Stomach (tissue), 9 donors: Measurements from ENCODE around the gene KIR3DL2. TPM values are rescaled to one million over a fixed set of nuclear protein-coding genes. Genes with fewer than 3 reads are reported as not detected.
"Not testable (repeated sequence)": the region's sequence is repeated elsewhere in the genome, so short reads cannot be mapped to it uniquely, and the experiment has no call there.

Experiments
- DNase-seq, 2 donors: peaks; one replicate each; pipeline versions ENCODE4 v3.0.0 to v3.0.0-alpha.2; 2013 to 2019
- H3K27ac ChIP-seq, 5 donors: fragments of 200-600 bp in 4 of 5; sonication (generic) in 4 of 5; one replicate each; pipeline ENCODE4 v1.5.1; 2013 to 2019; ENCODE audit warnings: mild to moderate bottlenecking in 1 of 5, moderate library complexity in 1 of 5
- H3K27me3 ChIP-seq, 3 donors: fragments of 200-600 bp; sonication (generic); one replicate each; pipeline ENCODE4 v1.5.1; 2017 to 2019; ENCODE audit warnings: mixed run types in 1 of 3
- H3K36me3 ChIP-seq, 4 donors: fragments of 200-600 bp; sonication (generic); 1 replicate in 3 of 4; 2 replicates in 1 of 4; pipeline ENCODE4 v1.5.1; 2016 to 2019
- H3K4me1 ChIP-seq, 4 donors: fragments of 200-600 bp; sonication (generic); one replicate each; pipeline ENCODE4 v1.5.1; 2016 to 2019
- H3K4me3 ChIP-seq, 4 donors: fragments of 200-600 bp; sonication (generic) in 3 of 4; one replicate each; pipeline ENCODE4 v1.5.1; 2016 to 2019; ENCODE audit warnings: mild to moderate bottlenecking in 1 of 4
- H3K9me3 ChIP-seq, 4 donors: fragments of 200-600 bp; sonication (generic); one replicate each; pipeline ENCODE4 v1.5.1; 2016 to 2019
- CTCF ChIP-seq, 7 experiments: fragments of 450-650 bp in 4 of 7; fragments of 200-600 bp in 3 of 7; sonication (generic) in 3 of 7; IDR thresholded peaks; one replicate each; pipeline ENCODE4 v1.5.1; 2016 to 2019; ENCODE audit warnings: antibody characterized with exemption in 7 of 7, control low read depth in 2 of 7, mild to moderate bottlenecking in 1 of 7
- EP300 ChIP-seq: sonication (generic); formaldehyde crosslinking; IDR thresholded peaks from one replicate; pipeline ENCODE4 v1.6.1; 2017; ENCODE audit warnings: antibody characterized with exemption
- POLR2A ChIP-seq, 4 donors: fragments of 450-650 bp; IDR thresholded peaks; one replicate each; pipeline ENCODE4 v1.6.1; 2016; ENCODE audit warnings: antibody characterized with exemption in 4 of 4, control low read depth in 2 of 4, mild to moderate bottlenecking in 1 of 4, moderate library complexity in 1 of 4
- POLR2AphosphoS5 ChIP-seq, 3 donors: sonication (generic); formaldehyde crosslinking; IDR thresholded peaks; one replicate each; pipeline ENCODE4 v1.6.1; 2016; ENCODE audit warnings: antibody characterized with exemption in 3 of 3
- WGBS, 5 donors: extraction: QIAGEN DNeasy Blood & Tissue Kit in 3 of 5; methylation state at CpG; one replicate each; pipeline versions ENCODE4 v1.1.5 to v1.1.7; 2013 to 2018; 5-methylcytosine and 5-hydroxymethylcytosine counted together
- intact Hi-C: fragments of 100-400 bp; cut with DNase I; formaldehyde crosslinking; loops from one replicate; pipeline ENCODE4 v1.15.1; 2023; ENCODE audit warnings: low total_unique reads
- polyA plus RNA-seq, 3 donors: library from polyadenylated mRNA; stranded (reverse); fragments of 200-250 nt; gene quantifications; one replicate each; pipeline ENCODE4 v1.2.3, GENCODE V29; 2013
- total RNA-seq, 5 donors: library from RNA; depleted of rRNA; stranded (reverse); fragments of >200 nt; gene quantifications; one replicate each; pipeline versions ENCODE4 v1.1.0 to v1.2.3, GENCODE V29; 2014 to 2016
- donor health status: healthy with polysubstance abuse.
- donor health status: Bipolar disorder and iron deficiency.
- donor health status: healthy.

Gene KIR3DL2
- total and polyA plus RNA-seq, 8 donors = not detected

- no peak overlapping the region for H3K27ac ChIP-seq
- no peaks in the 10 kb centered on the region for H3K4me1 ChIP-seq
- 76 to 89% (median 80%) methylated on average over 7 to 9 of the region's 9 CpGs for WGBS, 5 donors
- H3K36me3 ChIP-seq = no peaks in the 10 kb centered on the region
- no peak for TF ChIP-seq POLR2A (IDR thresholded peaks at IDR 0.05)
- TF ChIP-seq CTCF (IDR thresholded peaks at IDR 0.05) = no peak
- no peak for TF ChIP-seq POLR2AphosphoS5 (IDR thresholded peaks at IDR 0.05)
- no peak for TF ChIP-seq EP300
- intact Hi-C loops = no loop called here
- DNase-seq = no peak
- peaks cover 0 to 51% (median 13%) of the 10 kb centered on the region in 3 donors for H3K27me3 ChIP-seq
- H3K9me3 ChIP-seq = peaks cover 0 to 16% (median 4%) of the 10 kb centered on the region in 4 donors
- no peak overlapping the region for H3K4me3 ChIP-seq
Observed at GRCh38 chr19:54883228-54883627, 33.0 kb downstream of the KIR3DL2 start.

GRCh38 chr19:54888239-54888638, 38.0 kb downstream of the KIR3DL2 start:
- TF ChIP-seq POLR2AphosphoS5 (IDR thresholded peaks at IDR 0.05) (no peak), POLR2A (IDR thresholded peaks at IDR 0.05) (no peak), EP300 (no peak)
- no peak for DNase-seq
- WGBS, 5 donors = 88 to 93% (median 90%) methylated on average over 8 to 10 of the region's 10 CpGs
- Histone ChIP-seq H3K36me3 (no peaks in the 10 kb centered on the region), H3K27ac (no peak overlapping the region), H3K9me3 (peaks cover 0 to 2% (median 0%) of the 10 kb centered on the region in 4 donors), H3K4me3 (no peak overlapping the region), H3K4me1 (no peaks in the 10 kb centered on the region), H3K27me3 (peaks cover 0 to 24% (median 0%) of the 10 kb centered on the region in 3 donors)
- intact Hi-C loops = no loop called here

GRCh38 chr19:54889566-54889965, 39.3 kb downstream of the KIR3DL2 start:
- intact Hi-C loops = no loop called here
- H3K4me1 ChIP-seq = no peaks in the 10 kb centered on the region
- no peaks in the 10 kb centered on the region for H3K36me3 ChIP-seq
- H3K9me3 ChIP-seq = no peaks in the 10 kb centered on the region
- 78 to 83% (median 81%) methylated on average over 11 of the region's 11 CpGs for WGBS, 5 donors
- H3K27me3 ChIP-seq = peaks cover 0 to 24% (median 0%) of the 10 kb centered on the region in 3 donors
- no peak overlapping the region for H3K4me3 ChIP-seq
- TF ChIP-seq CTCF (IDR thresholded peaks at IDR 0.05) = no peak
- TF ChIP-seq POLR2A (IDR thresholded peaks at IDR 0.05) = no peak
- no peak for TF ChIP-seq POLR2AphosphoS5 (IDR thresholded peaks at IDR 0.05)
- no peak for TF ChIP-seq EP300
- no peak for DNase-seq
- no peak overlapping the region for H3K27ac ChIP-seq

DNA sequence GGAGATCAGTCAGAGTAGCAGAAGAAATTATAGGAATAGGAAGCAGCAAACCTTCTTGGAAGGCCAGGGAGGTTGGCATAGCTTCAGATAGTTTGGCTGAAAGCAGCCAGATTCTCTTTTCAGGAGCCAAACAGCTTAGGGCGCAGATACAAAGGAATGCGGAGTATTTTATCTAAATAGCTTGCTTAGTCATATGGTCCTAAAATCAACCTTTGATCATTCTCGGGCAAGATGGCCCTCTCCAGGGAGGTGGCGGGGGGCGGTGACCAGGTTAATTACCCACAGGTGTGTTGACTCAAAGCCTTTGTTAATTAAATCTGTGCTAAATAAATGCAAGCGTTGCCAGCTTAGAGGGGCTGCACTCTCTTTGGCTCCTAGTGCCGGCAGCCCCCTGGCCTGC, 43.2 kb downstream of the KIR3DL2 start:
- no peak for DNase-seq
- no peak for TF ChIP-seq POLR2A (IDR thresholded peaks at IDR 0.05)
- TF ChIP-seq EP300 = no peak
- no peak for TF ChIP-seq POLR2AphosphoS5 (IDR thresholded peaks at IDR 0.05)
- TF ChIP-seq CTCF (IDR thresholded peaks at IDR 0.05) = no peak
- Histone ChIP-seq H3K4me3 (no peak overlapping the region), H3K9me3 (no peaks in the 10 kb centered on the region), H3K27me3 (peaks cover 0 to 11% (median 0%) of the 10 kb centered on the region in 3 donors), H3K4me1 (no peaks in the 10 kb centered on the region), H3K27ac (no peak overlapping the region), H3K36me3 (no peaks in the 10 kb centered on the region)
- 28 to 37% (median 33%) methylated on average over 6 to 7 of the region's 7 CpGs for WGBS, 5 donors
- intact Hi-C loops = no loop called here

- H3K36me3 ChIP-seq, H3K4me1 ChIP-seq, H3K9me3 ChIP-seq, H3K27ac ChIP-seq, intact Hi-C loops, DNase-seq, H3K4me3 ChIP-seq: not testable (repeated sequence)
- 87 to 90% (median 89%) methylated on average over 16 of the region's 16 CpGs for WGBS, 5 donors
- peaks cover 0 to 11% (median 0%) of the 10 kb centered on the region in 3 donors for H3K27me3 ChIP-seq
Observed at GRCh38 chr19:54894106-54894505, 43.9 kb downstream of the KIR3DL2 start.
